GM21367 (cell line): ENCODE data around the gene ME2.
A peak's percentile ranks its signal among the peaks of the same experiment; 100 is the strongest.
"Not testable (repeated sequence)": the region's sequence is repeated elsewhere in the genome, so short reads cannot be mapped to it uniquely, and the experiment has no call there.

Experiments
- ATAC-seq: cut with Tn5 transposase; IDR thresholded peaks from one replicate; pipeline ENCODE4 v1.9.1; 2021; ENCODE audit not compliant: unreplicated experiment

The ME2 gene

GRCh38 chr18:50911006-50911405 is 32.1 kb downstream of the ME2 start:
- ATAC-seq: no peak

GRCh38 chr18:50917021-50917420 is 38.1 kb downstream of the ME2 start:
- ATAC-seq: no peak

DNA sequence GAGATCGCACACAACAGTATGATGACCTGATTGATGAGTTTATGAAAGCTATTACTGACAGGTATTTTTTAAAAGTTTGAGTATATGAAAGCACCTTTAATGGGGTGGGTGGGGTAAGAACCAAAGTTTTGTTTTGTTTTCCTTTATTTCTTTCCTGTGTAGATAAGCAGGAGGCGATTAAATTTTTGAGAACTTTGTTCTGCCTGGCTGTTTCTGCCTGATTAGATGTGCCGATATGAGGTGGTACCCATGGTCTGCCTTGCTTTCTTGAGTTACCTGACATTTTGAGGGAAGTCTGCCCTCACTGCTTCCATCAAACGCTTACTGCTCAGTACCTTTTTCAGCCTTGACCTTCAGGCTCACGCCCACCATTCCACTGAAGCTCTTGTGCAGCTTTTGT is 39.2 kb downstream of the ME2 start:
- ATAC-seq: no peak

- no peak for ATAC-seq
Observed at GRCh38 chr18:50924372-50924771, 45.5 kb downstream of the ME2 start.

DNA sequence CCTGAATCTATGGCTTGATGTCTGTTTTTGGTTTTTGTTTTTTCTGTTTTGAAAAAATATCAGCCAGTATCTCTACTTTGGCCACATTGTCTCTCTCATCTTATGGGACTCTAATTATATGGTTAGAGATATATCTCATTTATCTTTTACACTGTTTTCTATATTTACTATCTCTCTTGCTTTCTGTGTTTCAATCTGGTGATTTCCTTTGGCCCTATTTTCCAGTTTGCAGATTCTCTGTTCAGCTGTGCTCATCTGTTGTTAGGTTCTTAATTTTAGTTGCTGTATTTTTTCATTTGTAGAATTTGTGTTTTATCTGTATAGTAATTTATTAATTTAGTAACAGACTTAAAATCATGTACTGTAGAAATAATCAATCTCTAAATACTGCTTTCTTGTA is 47.6 kb downstream of the ME2 start:
- ATAC-seq: no peak

DNA sequence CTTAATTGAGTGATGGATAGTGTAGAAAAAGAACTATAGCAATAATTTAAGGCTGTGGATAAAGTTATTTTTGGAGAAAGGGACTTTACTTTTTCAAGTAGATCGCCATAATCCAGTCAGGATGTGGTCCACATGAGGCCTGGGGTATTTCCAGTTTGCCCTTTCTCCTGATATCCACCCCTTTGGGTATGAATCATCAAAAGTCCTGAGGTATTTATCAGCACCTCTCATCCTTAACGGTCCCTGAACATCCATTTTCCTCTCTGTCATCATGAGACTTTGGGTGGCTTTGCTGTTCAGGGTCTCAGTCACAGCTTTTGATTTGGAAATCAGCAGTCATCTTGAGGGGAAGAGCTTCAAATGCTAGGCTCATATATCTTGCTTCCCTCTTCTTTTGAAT is 49.6 kb downstream of the ME2 start:
- no peak for ATAC-seq

DNA sequence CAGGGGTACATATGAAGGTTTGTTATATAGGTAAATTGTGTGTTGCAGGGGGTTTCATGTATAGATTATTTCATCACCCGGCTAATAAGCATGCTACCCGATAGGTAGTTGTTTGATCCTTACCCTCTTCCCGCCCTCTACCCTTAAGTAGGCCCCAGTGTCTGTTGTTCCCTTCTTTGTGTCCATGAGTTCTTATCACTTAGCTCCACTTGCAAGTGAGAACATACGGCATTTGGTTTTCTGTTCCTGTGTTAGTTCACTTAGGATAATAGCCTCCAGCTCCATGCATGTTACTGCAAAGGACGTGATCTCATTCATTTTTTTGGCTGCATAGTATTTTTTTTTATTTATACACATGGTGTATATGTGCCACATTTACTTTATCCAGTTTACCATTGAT is 54.8 kb downstream of the ME2 start:
- ATAC-seq: no peak

GRCh38 chr18:50934545-50935211 is 55.8 kb downstream of the ME2 start:
- no peak for ATAC-seq

- no peak for ATAC-seq
Observed at GRCh38 chr18:50935493-50936191, 56.7 kb downstream of the ME2 start.

DNA sequence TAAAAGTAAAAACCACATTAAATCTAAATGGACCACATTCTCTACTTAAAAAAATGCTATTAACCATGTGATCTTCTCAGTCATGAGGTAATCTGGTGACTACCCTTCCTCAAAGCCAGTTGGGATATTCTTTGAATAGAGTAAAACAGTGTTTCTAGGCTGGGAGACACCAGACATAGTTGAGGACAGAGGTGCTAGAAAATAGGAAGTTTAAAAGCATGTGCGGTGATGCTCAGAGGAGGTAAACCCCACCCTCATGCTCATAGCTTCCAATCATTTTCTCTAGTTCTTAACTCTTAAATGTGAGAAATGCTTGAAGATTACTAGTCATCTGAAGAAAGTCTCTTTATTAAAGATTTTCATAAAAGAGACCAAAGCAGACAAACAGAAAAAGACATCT is 58.3 kb downstream of the ME2 start:
- no peak for ATAC-seq

DNA sequence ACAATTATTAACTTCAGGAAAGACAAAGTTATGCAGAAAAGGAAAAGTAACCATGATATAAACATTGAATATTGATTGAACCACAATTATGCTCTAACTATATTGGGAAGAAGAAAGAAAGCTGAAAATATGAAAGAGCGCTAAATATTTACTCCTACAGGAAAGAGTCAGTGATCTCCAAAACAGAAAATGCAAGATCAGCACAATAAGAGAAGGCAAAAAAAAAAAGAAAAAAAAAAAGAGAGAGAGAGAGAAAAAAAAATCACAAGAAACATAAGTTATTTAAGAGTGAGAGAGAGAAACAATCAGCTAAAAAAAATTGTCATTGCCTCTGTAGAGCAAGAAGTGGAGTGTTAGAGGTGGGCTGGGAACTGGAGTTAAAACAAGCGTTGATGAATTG is 60.0 kb downstream of the ME2 start:
- ATAC-seq: no peak

DNA sequence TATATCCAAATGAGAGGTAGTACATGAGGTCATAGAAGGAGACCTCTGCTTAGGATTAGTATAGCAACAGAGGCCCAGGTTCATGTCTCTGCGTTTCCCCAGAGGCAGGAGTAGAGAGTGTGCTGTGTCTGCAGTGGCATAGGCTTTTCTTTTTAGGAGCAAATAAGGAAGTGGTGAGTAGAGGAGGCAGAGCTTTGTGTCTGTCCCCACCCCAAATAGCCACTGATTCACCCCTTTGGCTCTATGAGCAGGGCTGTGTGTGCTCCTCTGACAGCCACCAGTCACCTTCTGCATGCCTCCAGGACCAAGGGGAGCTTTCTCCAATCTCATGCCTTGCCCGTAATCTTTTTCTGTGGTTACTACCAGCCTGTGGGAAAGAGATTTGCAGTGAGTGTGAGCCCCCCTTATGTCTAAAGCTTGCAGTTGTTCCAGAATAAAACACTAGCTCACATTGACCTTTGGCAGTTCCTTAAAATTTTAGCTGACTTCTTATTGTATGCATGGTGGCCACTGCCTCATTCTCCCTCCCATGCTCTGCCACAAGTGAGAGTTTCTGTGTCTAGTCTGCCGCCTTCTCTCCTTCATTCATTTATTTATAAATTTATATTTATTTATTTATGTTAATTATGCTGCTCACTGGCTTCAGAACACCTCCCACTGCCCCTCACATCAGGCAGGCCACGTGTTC is 65.5 kb downstream of the ME2 start:
- ATAC-seq: no peak

DNA sequence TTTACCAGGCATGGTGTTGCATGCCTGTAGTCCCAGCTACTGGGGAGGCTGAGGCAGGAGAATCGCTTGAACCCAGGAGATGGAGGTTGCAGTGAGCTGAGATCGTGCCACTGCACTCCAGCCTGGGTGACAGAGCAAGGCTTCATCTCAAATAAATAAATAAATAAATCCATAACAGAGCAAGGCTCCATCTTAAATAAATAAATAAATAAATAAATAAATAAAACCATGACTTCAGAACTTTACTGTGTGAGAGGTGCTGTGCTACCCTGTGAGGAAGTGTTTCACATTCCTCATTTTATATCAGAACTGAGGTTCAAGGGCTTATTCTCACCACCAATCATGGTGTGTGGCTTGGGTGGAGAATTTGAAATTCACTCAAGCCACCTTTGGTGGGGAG is 67.0 kb downstream of the ME2 start:
- ATAC-seq: not testable (repeated sequence)

DNA sequence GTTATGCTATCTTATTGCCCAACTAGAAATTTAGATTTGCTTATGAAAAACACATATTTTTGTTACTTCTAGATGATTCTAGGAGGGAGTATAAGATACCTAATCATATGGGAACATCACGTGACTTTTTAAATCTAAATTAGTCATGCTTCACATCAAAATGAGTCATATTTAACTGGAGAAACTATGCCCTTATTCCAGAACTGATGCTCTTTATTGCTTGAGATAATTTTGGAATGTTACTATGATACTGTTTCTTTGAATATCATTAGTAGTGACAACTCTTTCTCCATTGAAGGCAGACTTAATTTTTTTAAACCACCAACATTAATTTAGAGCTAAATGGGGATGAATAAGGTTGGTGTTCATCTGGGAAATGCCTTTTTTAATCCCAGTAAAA is 69.0 kb downstream of the ME2 start:
- no peak for ATAC-seq

GRCh38 chr18:50949185-50949584 is 70.3 kb downstream of the ME2 start:
- ATAC-seq: no peak

GRCh38 chr18:50950626-50951025 is 71.7 kb downstream of the ME2 start:
- no peak for ATAC-seq

- ATAC-seq: no peak
Observed at GRCh38 chr18:50953822-50954221, 74.9 kb downstream of the ME2 start.

- ATAC-seq: no peak
Observed at GRCh38 chr18:50955253-50955652, 76.3 kb downstream of the ME2 start.

DNA sequence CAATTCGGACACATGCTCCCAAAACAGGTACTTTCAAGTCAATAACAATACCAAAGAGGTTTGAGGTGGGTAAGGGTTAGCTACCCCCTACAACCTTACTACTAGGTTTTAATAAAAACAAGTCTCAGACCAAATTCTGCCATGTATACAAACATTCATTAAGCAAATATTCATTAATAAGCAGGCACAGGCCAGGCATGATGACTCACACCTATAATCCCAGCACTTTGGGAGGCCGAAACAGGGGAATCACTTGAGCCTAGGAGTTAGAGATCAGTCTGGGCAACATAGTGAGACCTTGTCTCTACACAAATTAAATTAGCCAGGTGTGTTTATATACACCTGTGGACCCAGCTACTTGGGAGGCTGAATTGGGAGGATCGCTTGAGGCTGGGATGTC is 77.2 kb downstream of the ME2 start:
- ATAC-seq: no peak

DNA sequence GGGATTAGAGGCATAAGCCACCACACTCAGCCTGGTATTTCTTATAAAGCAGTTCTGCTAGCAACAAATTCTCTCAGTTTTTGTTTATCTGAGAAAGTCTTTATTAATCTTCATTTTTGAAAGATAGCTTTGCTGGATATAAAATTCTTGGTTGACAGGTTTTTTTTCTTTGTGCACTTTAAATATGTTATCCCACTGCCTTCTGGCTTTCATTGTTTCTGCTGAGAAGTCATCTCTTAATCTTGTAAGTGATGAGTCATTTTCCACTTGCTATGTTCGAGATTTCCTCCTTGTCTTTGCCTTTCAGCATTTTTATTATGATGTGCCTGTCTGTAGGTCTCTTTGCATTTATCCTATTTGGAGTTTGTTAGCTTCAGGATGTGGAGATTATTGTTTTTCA is 83.1 kb downstream of the ME2 start:
- ATAC-seq: no peak

DNA sequence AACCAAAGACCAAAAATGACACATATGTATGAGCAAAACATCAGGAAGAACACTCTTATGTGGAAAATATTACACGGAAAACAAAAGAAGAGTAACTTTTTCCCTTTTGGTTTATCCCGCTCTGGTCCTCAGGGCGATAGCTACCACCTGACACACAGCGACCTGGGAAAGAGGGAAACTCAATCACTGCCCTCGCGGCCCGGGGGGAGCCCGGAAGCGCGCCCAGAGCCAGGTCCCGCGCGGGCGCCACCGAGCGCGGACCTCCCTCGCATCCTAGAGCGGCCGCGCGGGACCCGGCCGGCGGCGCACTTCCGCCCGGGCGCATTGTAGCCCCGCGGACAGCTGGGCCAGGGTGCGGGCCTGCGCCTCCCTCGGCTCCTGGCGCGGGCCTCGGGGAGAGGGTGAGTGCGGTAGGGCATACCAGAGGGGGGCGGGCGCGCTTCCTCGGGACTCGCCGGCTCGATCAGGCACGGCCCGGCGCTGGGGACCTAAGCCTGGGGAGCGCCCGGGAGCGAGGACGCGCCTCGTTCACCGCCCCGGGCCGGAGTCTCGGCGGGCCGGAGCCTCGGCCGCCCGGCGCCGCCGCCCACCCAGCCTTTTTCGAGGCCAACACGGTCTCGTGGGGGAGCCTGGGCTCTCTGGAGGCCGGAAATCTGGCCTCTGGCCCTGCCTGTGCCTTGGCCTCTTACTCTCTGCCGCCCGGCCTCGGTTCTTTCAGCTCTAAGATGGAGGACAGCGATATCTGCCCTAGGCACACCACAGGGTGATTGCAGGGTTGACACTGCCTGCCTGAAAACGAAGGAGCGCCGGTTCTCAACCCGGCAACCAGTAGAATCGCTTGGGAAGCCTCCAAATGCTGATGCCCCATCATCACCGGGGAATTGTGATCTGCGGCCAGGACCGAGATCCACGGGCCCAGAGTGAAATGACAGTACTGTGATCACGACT is 89.1 kb downstream of the ME2 start, which contains the start of gene ELAC1:
Gene ELAC1 (plus strand): TSS at position 327 of the 948 bp plus-strand sequence. CDS start 6,365 bp downstream, outside the sequence.
- ATAC-seq: peak; percentile 87
